NCI-H345 treated with DMSO at 0.1 percent for 48 hours (cell line): ENCODE data around the gene CYP4A22.
"Not testable (repeated sequence)": the region's sequence is repeated elsewhere in the genome, so short reads cannot be mapped to it uniquely, and the experiment has no call there.

Experiments
- DNase-seq: peaks from one replicate; lab custom pipeline; 2025; ENCODE audit not compliant: unreplicated experiment; lab: John Stamatoyannopoulos, UW

The CYP4A22 gene

GRCh38 chr1:47137198-47137597 is at the start of gene CYP4A22:
Gene CYP4A22, plus strand, starts transcription at chr1:47137441. Its CDS starts 45 bp downstream, at chr1:47137486.
- no peak for DNase-seq

GRCh38 chr1:47089356-47089755 is 47.9 kb upstream of the CYP4A22 start:
- peak; percentile 13 for DNase-seq

GRCh38 chr1:47091476-47091875 is 45.8 kb upstream of the CYP4A22 start:
- DNase-seq: not testable (repeated sequence)

- DNase-seq: no peak
These were observed 32.4 kb upstream of the CYP4A22 start for GRCh38 chr1:47104816-47105215.

GRCh38 chr1:47106792-47107191 is 30.4 kb upstream of the CYP4A22 start:
- no peak for DNase-seq

GRCh38 chr1:47107851-47108574 is 29.2 kb upstream of the CYP4A22 start:
- not testable (repeated sequence) for DNase-seq

GRCh38 chr1:47109482-47109881 is 27.8 kb upstream of the CYP4A22 start:
- DNase-seq: not testable (repeated sequence)

- DNase-seq: no peak
These were observed 24.1 kb upstream of the CYP4A22 start for GRCh38 chr1:47113178-47113577.

GRCh38 chr1:47121039-47121438 is 16.2 kb upstream of the CYP4A22 start:
- not testable (repeated sequence) for DNase-seq

GRCh38 chr1:47124834-47125233 is 12.4 kb upstream of the CYP4A22 start:
- not testable (repeated sequence) for DNase-seq

GRCh38 chr1:47126997-47127396 is 10.2 kb upstream of the CYP4A22 start:
- not testable (repeated sequence) for DNase-seq

- no peak for DNase-seq
These were observed 9.0 kb upstream of the CYP4A22 start for GRCh38 chr1:47128221-47128620.

- DNase-seq: not testable (repeated sequence)
These were observed 8.4 kb upstream of the CYP4A22 start for GRCh38 chr1:47128854-47129253.

GRCh38 chr1:47129489-47130230 is 7.6 kb upstream of the CYP4A22 start:
- not testable (repeated sequence) for DNase-seq

GRCh38 chr1:47132665-47133064 is 4.6 kb upstream of the CYP4A22 start:
- not testable (repeated sequence) for DNase-seq

- no peak for DNase-seq
These were observed 829 bp downstream of the CYP4A22 start for GRCh38 chr1:47137925-47138615.

- DNase-seq: not testable (repeated sequence)
These were observed 3.1 kb downstream of the CYP4A22 start for GRCh38 chr1:47140358-47140757.

GRCh38 chr1:47143654-47144053 is 6.4 kb downstream of the CYP4A22 start:
- DNase-seq: not testable (repeated sequence)

- DNase-seq: not testable (repeated sequence)
These were observed 9.3 kb downstream of the CYP4A22 start for GRCh38 chr1:47146495-47146894.

GRCh38 chr1:47147047-47147785 is 10.0 kb downstream of the CYP4A22 start:
- no peak for DNase-seq

GRCh38 chr1:47149162-47149561 is 11.9 kb downstream of the CYP4A22 start:
- DNase-seq: not testable (repeated sequence)
